ENCODE data around the gene NAPSA.
"Not testable (repeated sequence)": the region's sequence is repeated elsewhere in the genome, so short reads cannot be mapped to it uniquely, and the experiment has no call there.

NAPSA gene

GRCh38 chr19:50358483-50359327, 6.7 kb downstream of the NAPSA start:
- DNase-seq (ENCODE audit: low spot score): no peak

- DNase-seq (ENCODE audit: low spot score): peak; percentile 65
These were observed 8.0 kb downstream of the NAPSA start for GRCh38 chr19:50357178-50358100.

DNA sequence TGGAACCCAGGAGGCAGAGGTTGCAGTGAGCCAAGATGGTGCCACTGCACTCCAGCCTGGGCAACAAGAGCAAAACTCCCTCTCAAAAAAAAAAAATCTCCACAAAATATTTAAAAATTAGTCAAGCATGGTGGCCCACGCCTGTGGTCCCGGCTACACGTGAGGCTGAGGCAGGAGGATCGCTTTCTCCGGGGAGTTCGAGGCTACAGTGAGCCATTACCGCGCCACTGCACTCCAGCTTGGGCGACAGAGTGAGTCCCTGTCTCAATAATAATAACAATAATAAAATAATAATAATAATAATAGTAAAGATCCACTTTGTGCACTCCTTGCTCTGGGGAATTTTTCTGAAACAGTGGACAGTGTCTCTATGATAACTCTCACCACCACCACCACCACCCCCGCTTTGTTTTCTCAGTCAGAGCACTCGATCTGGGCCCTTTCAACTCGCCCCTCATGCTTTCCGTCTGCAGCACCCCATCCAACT, 8.7 kb downstream of the NAPSA start:
- no peak for DNase-seq (ENCODE audit: low spot score)

DNA sequence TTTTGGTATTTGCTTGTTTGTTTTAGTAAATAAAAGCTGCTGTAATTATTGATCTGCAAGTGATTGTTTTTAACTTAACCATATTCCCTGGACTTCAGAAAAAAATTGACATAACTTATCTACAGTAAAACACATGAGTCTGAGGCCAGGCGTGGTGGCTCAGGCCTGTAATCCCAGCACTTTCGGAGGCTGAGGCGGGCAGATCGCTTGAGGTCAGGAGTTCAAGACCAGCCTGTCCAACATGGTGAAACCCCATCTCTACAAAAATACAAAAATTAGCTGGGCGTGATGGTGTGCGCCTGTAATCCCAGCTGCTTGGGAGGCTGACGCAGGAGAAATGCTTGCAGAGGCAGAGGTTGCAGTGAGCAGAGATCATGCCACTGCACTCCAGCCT, 12.0 kb downstream of the NAPSA start:
- DNase-seq (ENCODE audit: low spot score): not testable (repeated sequence)

- DNase-seq (ENCODE audit: low spot score): no peak
These were observed 13.2 kb downstream of the NAPSA start for GRCh38 chr19:50352242-50352641.

- no peak for DNase-seq (ENCODE audit: low spot score)
These were observed 16.0 kb downstream of the NAPSA start for GRCh38 chr19:50349277-50350057.

DNA sequence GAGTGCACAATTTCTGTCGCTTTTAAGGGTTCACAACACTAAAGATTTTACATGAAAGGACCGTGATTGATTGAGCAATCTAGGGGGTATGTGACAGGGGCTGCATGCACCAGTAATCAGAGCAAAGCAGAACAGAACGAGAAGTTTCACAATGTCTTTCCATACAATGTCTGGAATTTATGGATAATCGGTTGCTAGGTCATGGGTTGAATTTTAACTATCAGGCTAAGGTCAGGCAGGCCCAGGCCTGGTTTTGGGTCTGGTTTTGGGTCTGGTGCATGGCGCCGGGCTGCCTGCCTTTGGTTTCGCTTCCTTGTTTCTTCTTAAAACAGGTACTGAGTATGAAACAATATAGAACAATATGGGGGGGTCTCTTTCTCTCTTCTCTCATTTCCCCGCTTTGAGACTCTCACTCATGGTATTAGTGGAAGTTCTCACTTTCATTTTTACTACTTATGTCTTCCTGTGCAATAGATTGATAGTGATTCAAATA, 18.3 kb downstream of the NAPSA start:
- DNase-seq (ENCODE audit: low spot score): not testable (repeated sequence)

DNA sequence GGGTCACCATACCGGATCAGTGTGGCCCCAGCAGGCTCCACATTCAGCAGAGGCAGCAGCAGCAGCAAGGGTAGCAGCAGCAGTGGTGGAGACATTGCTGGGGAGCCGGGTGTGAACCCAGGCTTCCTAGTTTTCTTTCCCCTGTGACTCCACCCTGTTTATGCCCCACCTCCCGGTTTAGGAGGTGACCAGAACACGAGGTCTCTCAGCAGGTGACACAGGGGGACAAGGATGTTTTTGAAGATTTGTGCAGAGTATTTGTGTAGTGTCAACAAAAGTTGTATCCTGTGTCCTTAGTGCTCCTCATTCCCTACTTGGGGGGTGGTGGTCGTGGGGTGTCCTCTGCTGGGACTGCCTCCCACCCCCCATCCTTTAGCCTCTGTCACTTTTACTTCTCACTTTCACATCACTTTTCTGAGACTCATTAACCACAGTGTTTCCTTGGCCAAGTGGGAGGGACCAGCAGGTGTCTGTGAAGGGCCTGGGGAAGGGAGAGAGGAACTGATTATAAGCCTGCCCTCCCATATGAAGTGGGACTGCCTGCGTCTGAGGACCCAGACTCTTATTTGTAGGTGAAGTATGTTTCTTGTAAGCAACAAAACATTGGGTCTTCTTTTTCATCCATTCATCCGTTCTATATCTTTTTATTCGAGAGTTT, 20.6 kb downstream of the NAPSA start:
- no peak for DNase-seq (ENCODE audit: low spot score)

DNA sequence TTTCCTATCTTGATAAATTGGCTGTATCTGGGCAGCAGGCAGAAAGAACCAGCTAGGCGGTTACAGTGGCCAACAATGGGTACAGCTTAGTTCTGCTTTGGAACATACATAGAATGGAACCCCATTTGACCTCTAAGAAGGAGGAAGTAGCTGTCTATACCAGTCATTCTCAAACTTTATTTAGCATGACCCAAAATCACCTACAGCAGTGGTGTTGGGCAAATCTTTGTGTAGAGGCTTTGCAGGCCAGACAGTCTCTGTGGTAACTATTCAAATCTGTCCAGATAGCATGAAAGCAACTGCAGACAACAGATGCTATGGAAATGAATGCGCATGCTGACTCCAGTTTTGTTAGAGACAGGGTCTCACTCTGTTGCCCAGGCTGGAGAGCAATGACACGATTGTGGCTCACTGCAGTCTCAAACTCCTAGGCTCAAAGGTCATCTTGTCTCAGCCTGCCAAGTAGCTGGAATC, 24.3 kb downstream of the NAPSA start:
- no peak for DNase-seq (ENCODE audit: low spot score)

- no peak for DNase-seq (ENCODE audit: low spot score)
These were observed 25.1 kb downstream of the NAPSA start for GRCh38 chr19:50340331-50340730.

DNA sequence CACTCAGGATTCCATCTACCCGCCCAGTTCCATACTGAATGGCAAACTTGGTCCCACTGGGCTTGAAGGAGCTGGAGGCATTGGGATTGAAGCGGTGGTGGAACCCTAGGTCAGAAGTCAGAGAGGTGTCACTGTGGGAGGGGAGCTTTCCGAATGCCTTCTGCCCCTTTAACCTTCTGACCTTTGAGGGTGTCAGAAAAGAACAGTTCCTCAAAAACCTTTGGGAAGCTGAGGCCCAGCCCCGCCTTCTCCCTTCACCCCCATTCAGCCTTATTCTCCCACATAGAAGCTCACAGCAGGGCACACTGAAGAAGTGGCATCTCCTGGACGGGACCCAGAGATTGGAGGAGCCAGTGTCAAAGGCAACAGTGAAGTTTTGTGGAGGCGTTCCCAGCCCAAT, 28.4 kb downstream of the NAPSA start:
- DNase-seq (ENCODE audit: low spot score): not testable (repeated sequence)

DNA sequence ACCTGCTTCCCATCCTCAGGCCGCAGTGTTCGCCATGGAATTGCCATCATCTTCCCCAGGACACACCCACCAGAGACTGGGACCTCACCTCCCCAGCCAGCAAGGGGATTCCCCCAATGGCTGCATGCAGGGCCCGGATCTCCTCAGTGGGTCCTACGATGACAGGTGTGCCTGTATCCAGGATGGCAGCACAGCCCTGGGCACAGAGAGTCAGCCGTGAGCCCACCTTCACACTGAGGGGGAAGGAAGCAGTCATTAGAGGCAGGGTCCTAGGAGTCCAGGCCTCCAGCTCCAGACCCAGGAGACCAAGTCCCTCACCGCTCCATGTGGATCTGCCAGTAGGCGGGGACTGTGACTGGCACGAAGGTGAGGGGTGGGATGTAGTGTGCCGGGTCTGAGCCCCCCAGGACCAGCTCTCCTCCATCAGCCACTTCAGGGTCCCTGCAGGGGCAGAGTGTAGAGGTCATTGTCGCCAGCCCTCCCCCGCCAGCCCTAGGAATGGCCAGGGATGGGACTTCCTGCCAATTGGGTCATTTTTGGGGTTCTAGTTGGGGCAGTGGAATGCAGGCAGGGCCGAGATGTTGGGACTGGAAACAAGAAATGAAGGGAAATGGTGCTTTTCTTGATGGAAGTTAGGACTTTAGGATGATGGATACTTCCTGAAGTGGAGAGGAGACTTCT, 30.6 kb downstream of the NAPSA start:
- DNase-seq (ENCODE audit: low spot score): no peak

DNA sequence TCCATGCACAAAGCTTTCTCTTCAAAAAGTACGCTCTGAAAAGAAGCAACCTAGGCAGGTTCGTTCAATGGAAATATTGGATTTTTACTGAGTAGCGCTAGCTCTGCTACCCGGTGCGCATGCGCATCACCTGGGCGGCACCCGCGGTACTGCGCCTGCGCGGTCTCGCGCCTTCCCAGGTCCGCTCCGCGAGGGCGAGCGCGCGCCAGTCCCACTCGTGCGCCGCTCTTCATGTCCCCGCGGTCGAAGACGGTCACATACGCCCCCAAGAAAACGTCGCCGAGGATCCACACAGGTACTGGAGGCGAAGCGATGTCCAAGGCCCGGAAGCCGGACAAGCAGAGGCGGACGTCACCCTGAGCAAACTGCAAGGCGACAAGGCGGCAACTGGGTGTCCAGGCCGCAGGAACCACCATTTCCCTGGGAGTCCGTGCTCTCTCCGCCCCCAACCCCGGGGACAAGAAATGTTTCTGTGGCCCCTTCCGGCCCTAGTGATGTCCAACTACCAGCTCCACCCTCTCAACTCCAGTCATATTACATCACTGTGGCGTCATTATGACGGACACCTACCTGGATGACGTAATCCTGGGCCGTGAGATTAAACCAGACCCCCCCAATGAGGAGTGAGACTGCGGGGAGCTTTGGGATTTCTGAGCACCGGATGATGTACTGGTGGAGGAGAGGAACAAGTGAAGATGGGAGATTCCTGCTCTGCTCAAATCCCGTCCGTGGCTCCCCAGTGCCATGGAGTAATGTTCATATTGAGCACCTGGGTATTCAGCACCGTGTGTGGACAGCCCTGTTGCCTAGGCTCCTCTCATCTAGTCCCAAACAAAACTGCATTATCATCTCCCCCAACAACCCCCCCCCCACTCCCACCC, 31.5 kb downstream of the NAPSA start:
- peak; percentile 93 for DNase-seq (ENCODE audit: low spot score)

DNA sequence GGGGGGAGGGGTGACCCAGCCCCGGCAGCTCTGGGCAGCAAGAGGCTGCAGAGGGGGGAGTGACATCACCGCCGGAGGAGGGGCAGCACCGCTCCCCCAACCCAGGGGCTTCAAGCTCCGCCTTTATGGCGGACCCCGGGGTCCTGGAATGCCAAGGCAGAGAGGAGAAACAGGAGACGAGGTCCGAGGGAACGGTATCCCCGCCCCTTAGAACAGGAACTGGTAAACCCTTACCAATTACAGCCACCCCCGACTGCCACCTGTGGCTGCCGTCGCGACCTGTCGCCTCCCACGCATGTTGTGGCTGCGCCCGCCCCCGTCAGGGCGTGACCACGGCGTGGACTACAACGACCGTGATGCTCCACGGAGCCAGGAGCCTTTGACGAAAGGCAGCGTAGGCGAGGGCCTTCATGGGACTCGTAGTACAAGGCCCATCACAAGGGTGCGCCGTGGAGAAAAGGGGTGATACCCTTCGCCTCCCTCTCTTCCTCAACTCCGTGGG, 32.2 kb downstream of the NAPSA start:
- peak; percentile 79 for DNase-seq (ENCODE audit: low spot score)

DNA sequence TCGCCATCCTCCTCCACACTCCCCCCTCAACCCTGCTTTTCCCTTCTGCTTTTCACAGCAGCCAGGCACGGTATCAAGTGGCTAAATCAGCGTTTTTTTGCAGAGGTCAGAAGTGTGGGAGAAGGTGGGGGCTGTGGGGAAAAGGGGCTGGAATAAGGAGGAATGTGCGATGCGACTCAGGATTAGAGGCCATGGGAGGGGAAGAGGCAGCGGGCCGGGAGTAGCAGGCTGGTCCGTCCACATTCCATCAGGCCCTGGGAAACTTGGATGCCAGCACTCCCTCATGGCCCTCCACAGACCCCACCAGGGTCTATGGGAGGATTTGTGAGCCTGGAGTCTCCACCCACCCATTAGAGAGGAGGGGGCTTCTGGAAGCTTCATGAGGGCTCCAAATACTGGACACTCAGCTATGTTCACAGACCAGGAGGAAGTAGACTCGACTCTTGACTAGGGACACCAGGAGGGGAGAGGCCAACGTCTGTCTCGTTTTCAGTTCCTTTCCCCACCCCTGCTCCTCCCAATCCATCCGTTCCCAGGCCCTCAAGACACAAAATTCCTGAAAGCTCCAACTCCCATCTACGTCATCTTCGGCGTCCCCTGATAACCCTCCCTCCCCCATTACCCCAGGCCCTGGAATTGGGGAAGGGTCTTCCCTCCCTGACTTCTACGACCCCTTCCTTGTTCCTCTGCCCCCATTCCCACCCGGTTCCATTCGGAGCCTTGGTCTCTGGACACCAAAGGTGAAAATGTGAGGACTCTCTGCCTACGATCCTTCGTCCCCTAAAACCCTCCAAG, 33.0 kb downstream of the NAPSA start:
- no peak for DNase-seq (ENCODE audit: low spot score)

DNA sequence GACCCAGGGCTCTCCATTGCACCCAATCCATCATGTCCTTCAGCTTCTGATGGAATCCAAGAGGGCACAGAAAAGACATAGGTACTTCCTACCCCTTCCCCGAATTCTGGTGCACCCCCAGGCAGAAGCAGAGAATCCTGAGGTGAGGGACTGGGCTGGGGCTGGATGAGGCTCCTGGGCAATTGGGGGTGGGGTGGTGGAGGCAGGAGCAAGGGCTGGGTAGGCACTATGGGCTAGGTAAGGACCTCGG, 33.5 kb downstream of the NAPSA start:
- DNase-seq (ENCODE audit: low spot score): no peak

DNA sequence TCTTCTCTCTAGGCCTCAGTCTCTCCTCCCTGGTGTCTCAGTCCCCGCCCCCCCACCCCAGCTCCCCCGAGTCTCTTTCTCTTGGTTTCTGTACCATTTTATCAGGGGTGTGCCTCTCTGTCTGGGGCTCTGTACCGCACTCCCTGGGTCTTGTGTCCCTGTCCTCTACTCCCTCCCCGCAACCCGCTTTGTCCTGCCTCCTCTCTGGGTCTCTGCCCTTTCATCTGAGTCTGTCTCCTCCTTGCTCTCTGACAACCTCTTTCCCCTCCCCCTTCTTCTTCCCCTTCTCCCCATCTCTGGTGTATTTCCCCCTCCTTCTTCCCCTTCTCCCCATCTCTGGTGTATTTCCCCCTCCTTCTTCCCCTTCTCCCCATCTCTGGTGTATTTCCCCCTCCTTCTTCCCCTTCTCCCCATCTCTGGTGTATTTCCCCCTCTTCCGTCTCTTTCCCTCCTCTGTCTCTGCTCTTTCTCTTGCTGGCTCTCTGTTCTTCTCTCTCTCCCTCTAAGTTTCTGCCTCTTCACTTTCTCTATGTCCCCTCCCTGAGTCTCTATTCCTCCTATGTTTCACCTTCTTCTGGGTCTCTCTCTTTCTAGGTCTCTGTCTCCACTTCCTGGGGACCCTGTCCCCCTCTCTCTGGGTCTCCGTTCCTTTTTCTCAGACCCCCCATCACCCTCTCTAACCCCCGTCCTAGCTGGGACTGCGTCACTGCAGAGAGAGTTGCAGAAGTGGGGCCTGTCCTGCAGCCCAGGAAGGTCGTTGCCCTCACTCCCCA, 34.0 kb downstream of the NAPSA start:
- DNase-seq (ENCODE audit: low spot score): no peak
